Activated CD4-positive, alpha-beta memory T cell treated with anti-CD3 and anti-CD28 coated beads for 36 hours (primary cell): ENCODE data around the gene RPS8. TPM values are rescaled to one million over a fixed set of nuclear protein-coding genes. Genes with fewer than 3 reads are reported as not detected.
"Not testable (repeated sequence)": the region's sequence is repeated elsewhere in the genome, so short reads cannot be mapped to it uniquely, and the experiment has no call there.

ENCODE experiments used
- CTCF ChIA-PET: fragments of 350-600 bp; sonication (Branson Sonifier 250); formaldehyde crosslinking; loops from one replicate; lab custom pipeline; 2021; ENCODE audit warnings: antibody characterized with exemption, inconsistent platforms; lab: Charles Lee
- POLR2A ChIA-PET: fragments of 350-600 bp; sonication (Branson Sonifier 250); formaldehyde crosslinking; loops from one replicate; lab custom pipeline; 2021; ENCODE audit warnings: antibody characterized with exemption; lab: Charles Lee
- DNase-seq: peaks from one replicate; pipeline ENCODE4 v3.0.0-alpha.2; 2020
- H3K27ac Mint-ChIP-seq: one replicate; pipeline ENCODE4 v1.8.0; 2021; ENCODE audit warnings: mixed read lengths
- H3K27me3 Mint-ChIP-seq: one replicate; pipeline ENCODE4 v1.8.0; 2021; ENCODE audit warnings: mixed read lengths
- H3K36me3 Mint-ChIP-seq: one replicate; pipeline ENCODE4 v1.8.0; 2021; ENCODE audit warnings: mixed read lengths
- H3K4me1 Mint-ChIP-seq: one replicate; pipeline ENCODE4 v1.8.0; 2021; ENCODE audit warnings: low read depth, mixed read lengths
- H3K4me3 Mint-ChIP-seq: one replicate; pipeline ENCODE4 v1.8.0; 2021; ENCODE audit warnings: mild to moderate bottlenecking, mixed read lengths
- H3K9me3 Mint-ChIP-seq: one replicate; pipeline ENCODE4 v1.8.0; 2021; ENCODE audit warnings: mixed read lengths
- intact Hi-C: fragments of 100-400 bp; cut with micrococcal nuclease; formaldehyde crosslinking; loops from one replicate; pipeline ENCODE4 v1.15.1; 2023
- total RNA-seq, 2 experiments: library from RNA; stranded (reverse); gene quantifications; one replicate each; pipeline ENCODE4 v1.2.3, GENCODE V29; 2021

The RPS8 gene
- total RNA-seq, 2 experiments from 2014 or later, result 2,983 to 3,047 TPM

GRCh38 chr1:44790968-44791801 is 15.8 kb downstream of the RPS8 start:
- Mint-ChIP-seq H3K9me3 (no peaks in the 10 kb centered on the region), H3K4me3 (no peak overlapping the region)
- POLR2A ChIA-PET, result interaction anchor here (1.0 to 8.4 kb wide), 4 partner anchors 15 to 70 kb away, joined by 5 to 70 read pairs (median 8); partner anchors contain the start of gene RPS8

GRCh38 chr1:44792736-44793502 is 17.6 kb downstream of the RPS8 start:
- no peaks in the 10 kb centered on the region for H3K36me3 Mint-ChIP-seq
- no peaks in the 10 kb centered on the region for H3K4me1 Mint-ChIP-seq
- H3K4me3 Mint-ChIP-seq, result no peak overlapping the region
- ChIA-PET CTCF (interaction anchor here (0.6 to 2.8 kb wide), 17 partner anchors 8 to 690 kb away, joined by 3 to 22 read pairs (median 5); partner anchors contain the start of genes BTBD19, DYNLT4, HECTD3 and MUTYH), POLR2A (interaction anchor here (0.8 to 2.7 kb wide), 7 partner anchors 10 to 219 kb away, joined by 3 to 12 read pairs (median 4); partner anchors contain the start of genes HECTD3, RNU5D-1 and UROD)
- no peaks in the 10 kb centered on the region for H3K9me3 Mint-ChIP-seq
- no peak overlapping the region for H3K27ac Mint-ChIP-seq
- intact Hi-C loops, result no loop called here
- DNase-seq, result peak; percentile 1
- no peaks in the 10 kb centered on the region for H3K27me3 Mint-ChIP-seq

More at GRCh38 chr1:44790968-44791801, 15.8 kb downstream of the RPS8 start:
- CTCF ChIA-PET, result interaction anchor here (0.9 to 2.6 kb wide), 5 partner anchors 8 to 223 kb away, joined by 3 to 11 read pairs (median 5); partner anchors contain the start of genes BTBD19 and PLK3
- H3K4me1 Mint-ChIP-seq, result peaks cover 5% of the 10 kb centered on the region
- H3K27ac Mint-ChIP-seq, result no peak overlapping the region
- intact Hi-C loops, result no loop called here
- no peaks in the 10 kb centered on the region for H3K27me3 Mint-ChIP-seq
- DNase-seq, result no peak
- H3K36me3 Mint-ChIP-seq, result no peaks in the 10 kb centered on the region

DNA sequence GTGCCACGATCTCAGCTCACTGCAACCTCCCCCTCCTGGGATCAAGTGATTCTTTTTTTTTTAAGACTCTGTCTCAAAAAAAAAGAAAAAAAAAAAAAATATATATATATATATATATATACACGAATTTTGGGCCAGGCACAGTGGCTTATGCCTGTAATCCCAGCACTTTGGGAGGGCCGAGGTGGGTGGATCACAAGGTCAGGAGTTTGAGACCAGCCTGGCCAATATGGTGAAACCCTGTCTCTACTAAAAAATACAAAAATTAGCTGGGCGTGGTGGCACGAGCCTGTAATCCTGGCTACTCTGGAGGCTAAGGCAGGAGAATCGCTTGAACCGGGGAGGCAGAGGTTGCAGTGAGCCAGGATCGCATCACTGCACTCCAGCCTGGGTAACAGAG is 22.5 kb downstream of the RPS8 start:
- not testable (repeated sequence) for H3K9me3 Mint-ChIP-seq, H3K27me3 Mint-ChIP-seq, H3K27ac Mint-ChIP-seq, H3K4me3 Mint-ChIP-seq, DNase-seq
- CTCF ChIA-PET, result interaction anchor here (2.0 kb wide), 1 partner anchor 12 kb away, joined by 5 read pairs; no protein-coding TSS in a partner anchor
- Mint-ChIP-seq H3K4me1 (peaks cover 16% of the 10 kb centered on the region), H3K36me3 (peaks cover 22% of the 10 kb centered on the region)
- intact Hi-C loops, result loop anchor here (2.0 kb wide), 1 partner anchor 21 kb away; no protein-coding TSS in a partner anchor
- POLR2A ChIA-PET, result interaction anchor here (1.8 to 15.8 kb wide), 3 partner anchors 14 to 22 kb away, joined by 12 to 404 read pairs (median 263); partner anchors contain the start of genes BTBD19, DYNLT4 and RPS8

DNA sequence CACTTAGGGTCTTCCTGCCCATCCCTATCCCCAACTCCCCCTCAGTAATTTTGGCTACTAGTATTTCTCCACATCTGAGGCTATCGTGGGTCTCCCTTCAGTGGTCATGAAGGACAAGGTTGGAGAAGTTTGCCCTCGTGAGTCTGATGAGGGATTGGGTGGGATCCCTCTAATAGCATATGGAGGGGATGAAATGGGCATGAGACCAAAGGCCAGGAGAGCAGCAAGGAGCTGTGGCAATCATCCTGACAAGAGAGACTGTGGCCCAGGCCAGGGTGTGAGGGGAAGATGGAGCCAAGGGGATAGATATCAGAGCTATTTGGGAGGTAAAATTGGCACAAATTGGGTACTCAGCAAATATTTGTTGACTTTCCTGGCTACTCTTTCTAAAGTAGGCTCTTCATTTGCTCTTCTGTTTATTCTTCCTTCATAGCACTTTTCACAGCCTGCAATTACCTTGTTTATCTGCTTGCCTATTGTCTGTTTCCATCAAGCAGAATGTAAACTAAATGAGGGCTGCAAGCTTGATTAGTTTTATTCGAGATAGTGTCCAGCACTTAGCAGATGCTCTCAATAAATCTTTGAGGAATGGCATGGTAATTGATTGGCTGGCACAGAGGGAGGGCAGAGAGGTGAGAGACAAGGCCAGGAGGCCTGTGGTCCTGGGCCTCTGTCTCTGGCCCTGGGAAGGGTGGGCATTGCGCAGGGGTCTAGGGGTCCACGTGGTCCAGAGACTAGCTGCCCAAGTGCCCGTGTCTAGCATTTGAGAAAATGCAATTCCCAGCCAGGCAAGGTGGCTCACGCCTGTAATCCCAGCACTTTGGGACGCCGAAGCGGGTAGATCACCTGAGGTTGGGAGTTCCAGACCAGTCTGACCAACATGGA is 23.4 kb downstream of the RPS8 start:
- intact Hi-C loops, result loop anchor here (2.0 kb wide), 1 partner anchor 20 kb away; no protein-coding TSS in a partner anchor
- CTCF ChIA-PET, result interaction anchor here (0.7 to 3.6 kb wide), 7 partner anchors 8 to 505 kb away, joined by 3 to 39 read pairs (median 5); partner anchors contain the start of gene BTBD19
- Mint-ChIP-seq H3K9me3 (no peaks in the 10 kb centered on the region), H3K27me3 (no peaks in the 10 kb centered on the region), H3K4me3 (no peak overlapping the region), H3K4me1 (peaks cover 24% of the 10 kb centered on the region), H3K27ac (peak overlapping the region; percentile 95), H3K36me3 (peaks cover 31% of the 10 kb centered on the region)
- DNase-seq, result no peak
- POLR2A ChIA-PET, result interaction anchor here (0.6 to 15.8 kb wide), 4 partner anchors 13 to 769 kb away, joined by 3 to 404 read pairs (median 155); partner anchors contain the start of genes BTBD19 and DYNLT4

- DNase-seq, result peak; percentile 99
- H3K27ac Mint-ChIP-seq, result peak within 1 kb of the TSS; percentile 95
- CTCF ChIA-PET, result interaction anchor here (0.7 to 3.6 kb wide), 17 partner anchors 10 to 504 kb away, joined by 3 to 53 read pairs (median 6); partner anchors contain the start of genes ARMH1, BEST4, BTBD19 and EIF2B3
- H3K27me3 Mint-ChIP-seq, result no peaks in the 10 kb centered on the region
- no peaks in the 10 kb centered on the region for H3K9me3 Mint-ChIP-seq
- intact Hi-C loops, result loop anchor here (2.0 to 10.0 kb wide), 4 partner anchors 19 to 505 kb away; partner anchors contain the start of genes HECTD3 and UROD
- H3K36me3 Mint-ChIP-seq, result peaks cover 40% of the 10 kb centered on the region
- H3K4me1 Mint-ChIP-seq, result peaks cover 34% of the 10 kb centered on the region
- POLR2A ChIA-PET, result interaction anchor here (0.6 to 15.8 kb wide), 13 partner anchors 10 to 778 kb away, joined by 3 to 404 read pairs (median 8); partner anchors contain the start of genes BEST4, BTBD19, DYNLT4 and HECTD3
- H3K4me3 Mint-ChIP-seq, result peak within 1 kb of the TSS; percentile 93
These were observed 24.6 kb downstream of the RPS8 start, which contains the start of gene PLK3 for GRCh38 chr1:44799770-44800584. Gene PLK3 (plus strand): TSS chr1:44800377. CDS start chr1:44800464, 87 bp downstream.

DNA sequence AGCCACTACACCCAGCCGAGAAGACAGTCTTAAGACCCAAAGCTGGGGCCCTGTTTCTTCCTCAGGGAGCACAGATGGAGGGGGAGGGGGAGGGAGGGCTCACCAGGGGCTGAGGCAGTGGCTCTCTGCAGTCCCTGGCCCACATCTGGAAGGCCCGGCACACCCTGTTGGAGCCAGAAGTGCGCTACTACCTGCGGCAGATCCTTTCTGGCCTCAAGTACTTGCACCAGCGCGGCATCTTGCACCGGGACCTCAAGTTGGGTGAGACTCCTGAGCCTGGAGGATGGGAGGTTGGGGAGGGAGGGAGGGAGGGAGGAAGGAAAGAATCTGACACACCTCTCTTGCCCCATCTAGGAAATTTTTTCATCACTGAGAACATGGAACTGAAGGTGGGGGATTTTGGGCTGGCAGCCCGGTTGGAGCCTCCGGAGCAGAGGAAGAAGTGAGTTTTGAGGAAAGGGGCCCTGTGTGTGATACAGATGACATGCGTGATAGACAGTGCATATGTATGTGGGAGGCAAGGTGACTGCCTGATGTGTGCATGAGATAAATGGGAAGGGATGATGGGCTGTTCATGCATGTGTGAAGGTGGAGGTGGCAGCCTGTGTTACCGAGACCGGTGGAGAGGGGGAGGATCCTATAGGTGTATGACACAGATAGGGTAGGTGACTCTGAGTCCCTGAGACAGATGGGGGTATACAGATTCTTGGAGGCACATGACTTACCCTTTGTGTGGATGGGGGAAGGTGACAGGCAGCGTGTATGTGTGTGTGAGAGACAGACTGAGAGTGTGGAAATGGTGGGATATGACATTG is 26.4 kb downstream of the RPS8 start:
- ChIA-PET POLR2A (interaction anchor here (1.0 to 15.8 kb wide), 8 partner anchors 10 to 184 kb away, joined by 4 to 404 read pairs (median 26); partner anchors contain the start of genes BTBD19, DYNLT4, EIF2B3 and RNU5D-1), CTCF (interaction anchor here (1.8 to 3.6 kb wide), 5 partner anchors 8 to 26 kb away, joined by 9 to 53 read pairs (median 39); partner anchors contain the start of genes BEST4, BTBD19 and RPS8)
- Mint-ChIP-seq H3K27me3 (no peaks in the 10 kb centered on the region), H3K9me3 (no peaks in the 10 kb centered on the region), H3K36me3 (peaks cover 50% of the 10 kb centered on the region), H3K4me3 (peak overlapping the region; percentile 93), H3K27ac (peak overlapping the region; percentile 93), H3K4me1 (peaks cover 45% of the 10 kb centered on the region)
- DNase-seq, result peak; percentile 64
- intact Hi-C loops, result loop anchor here (1.0 to 10.0 kb wide), 5 partner anchors 8 to 503 kb away; partner anchors contain the start of genes HECTD3 and UROD

GRCh38 chr1:44802306-44803061 is 27.1 kb downstream of the RPS8 start:
- CTCF ChIA-PET, result no interaction called here

DNA sequence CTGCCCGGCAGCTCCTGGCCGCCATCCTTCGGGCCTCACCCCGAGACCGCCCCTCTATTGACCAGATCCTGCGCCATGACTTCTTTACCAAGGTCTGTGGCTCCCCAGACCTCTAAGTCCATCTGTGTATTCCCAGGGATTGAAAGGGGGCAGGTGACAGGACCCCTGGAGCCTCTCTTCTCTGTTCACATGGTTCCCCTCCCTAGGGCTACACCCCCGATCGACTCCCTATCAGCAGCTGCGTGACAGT is 27.6 kb downstream of the RPS8 start:
- intact Hi-C loops, result loop anchor here (10.0 kb wide), 3 partner anchors 168 to 502 kb away; partner anchors contain the start of genes HECTD3 and UROD
- no peaks in the 10 kb centered on the region for H3K27me3 Mint-ChIP-seq
- peaks cover 58% of the 10 kb centered on the region for H3K36me3 Mint-ChIP-seq
- H3K9me3 Mint-ChIP-seq, result no peaks in the 10 kb centered on the region
- ChIA-PET CTCF (no interaction called here), POLR2A (interaction anchor here (1.0 to 15.8 kb wide), 3 partner anchors 9 to 28 kb away, joined by 4 to 404 read pairs (median 263); partner anchors contain the start of genes BTBD19, DYNLT4 and RPS8)
- DNase-seq, result no peak
- H3K4me3 Mint-ChIP-seq, result peak overlapping the region; percentile 93
- H3K4me1 Mint-ChIP-seq, result peaks cover 58% of the 10 kb centered on the region
- peak overlapping the region; percentile 93 for H3K27ac Mint-ChIP-seq

More at GRCh38 chr1:44802306-44803061, 27.1 kb downstream of the RPS8 start:
- POLR2A ChIA-PET, result interaction anchor here (1.0 to 15.8 kb wide), 7 partner anchors 9 to 184 kb away, joined by 4 to 404 read pairs (median 36); partner anchors contain the start of genes BTBD19, DYNLT4, EIF2B3 and RPS8
- peak; percentile 43 for DNase-seq
- H3K9me3 Mint-ChIP-seq, result no peaks in the 10 kb centered on the region
- peaks cover 57% of the 10 kb centered on the region for H3K36me3 Mint-ChIP-seq
- H3K27me3 Mint-ChIP-seq, result no peaks in the 10 kb centered on the region
- intact Hi-C loops, result loop anchor here (1.0 to 10.0 kb wide), 4 partner anchors 17 to 502 kb away; partner anchors contain the start of genes HECTD3 and UROD
- H3K4me1 Mint-ChIP-seq, result peaks cover 53% of the 10 kb centered on the region
- peak overlapping the region; percentile 93 for H3K4me3 Mint-ChIP-seq
- H3K27ac Mint-ChIP-seq, result peak overlapping the region; percentile 93
